Ascending aorta (tissue), 2 donors: ENCODE data around the gene CWF19L2. TPM values are rescaled to one million over a fixed set of nuclear protein-coding genes. Genes with fewer than 3 reads are reported as not detected.

Experiments used
- DNase-seq, 2 donors: peaks; one replicate each; pipeline ENCODE4 v3.0.0-alpha.2; 2019; ENCODE audit warnings: low spot score in 2 of 2
- H3K27ac ChIP-seq, 2 donors: fragments of 200-600 bp; sonication (generic); one replicate each; pipeline ENCODE4 v1.5.1; 2016 to 2017; ENCODE audit warnings: mild to moderate bottlenecking in 1 of 2
- H3K27me3 ChIP-seq: fragments of 200-600 bp; sonication (generic); one replicate; pipeline ENCODE4 v1.5.1; 2017
- H3K36me3 ChIP-seq, 2 donors: fragments of 200-600 bp; sonication (generic); one replicate each; pipeline ENCODE4 v1.5.1; 2016
- H3K4me1 ChIP-seq, 2 donors: fragments of 200-600 bp; sonication (generic); one replicate each; pipeline ENCODE4 v1.5.1; 2016 to 2017; ENCODE audit warnings: mild to moderate bottlenecking in 1 of 2
- H3K4me3 ChIP-seq, 2 donors: fragments of 200-600 bp; sonication (generic); one replicate each; pipeline ENCODE4 v1.5.1; 2016 to 2017; ENCODE audit warnings: mild to moderate bottlenecking in 1 of 2
- H3K9me3 ChIP-seq, 2 donors: fragments of 200-600 bp; sonication (generic); one replicate each; pipeline ENCODE4 v1.5.1; 2016
- intact Hi-C: fragments of 100-400 bp; cut with DNase I; formaldehyde crosslinking; loops from one replicate; pipeline ENCODE4 v1.15.1; 2023
- total RNA-seq: library from RNA; depleted of rRNA; stranded (reverse); fragments of >200 nt; gene quantifications from one replicate; pipeline ENCODE4 v1.1.0, GENCODE V29; 2016
- TF ChIP-seq, protein P1 (sequence below), 3 experiments: fragments of 200-600 bp in 2 of 3; fragments of 450-650 bp in 1 of 3; sonication (generic) in 2 of 3; IDR thresholded peaks; one replicate each; pipeline ENCODE4 v1.5.1; 2016 to 2019; ENCODE audit warnings: antibody characterized with exemption in 3 of 3, mild to moderate bottlenecking in 1 of 3, moderate library complexity in 1 of 3

Gene CWF19L2
- total RNA-seq, 1 donor from 2014 or later, result 10.2 TPM

DNA sequence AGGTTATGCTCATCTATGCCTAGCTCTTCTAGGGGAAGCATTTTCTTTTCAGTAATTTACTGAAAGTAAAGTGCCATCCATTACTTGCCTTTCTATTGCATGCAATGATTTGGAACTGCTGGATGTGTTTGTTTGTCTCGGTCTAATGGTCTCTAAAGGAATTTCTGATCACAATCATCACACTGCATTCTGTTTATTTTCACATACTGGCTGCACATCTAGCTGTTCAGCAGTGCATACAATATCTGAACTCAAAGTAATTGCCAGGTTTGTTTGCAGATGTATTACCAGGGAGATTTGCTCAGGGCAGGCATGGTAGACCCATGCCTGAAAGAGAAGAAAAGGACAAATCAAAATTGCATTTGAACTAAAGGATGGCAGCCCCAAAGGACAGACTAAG is 36.4 kb upstream of the CWF19L2 start:
- Histone ChIP-seq H3K9me3 (no peaks in the 10 kb centered on the region), H3K27ac (no peak overlapping the region), H3K36me3 (no peaks in the 10 kb centered on the region), H3K27me3 (no peaks in the 10 kb centered on the region), H3K4me3 (no peak overlapping the region), H3K4me1 (no peaks in the 10 kb centered on the region)
- TF ChIP-seq, protein P1, sequence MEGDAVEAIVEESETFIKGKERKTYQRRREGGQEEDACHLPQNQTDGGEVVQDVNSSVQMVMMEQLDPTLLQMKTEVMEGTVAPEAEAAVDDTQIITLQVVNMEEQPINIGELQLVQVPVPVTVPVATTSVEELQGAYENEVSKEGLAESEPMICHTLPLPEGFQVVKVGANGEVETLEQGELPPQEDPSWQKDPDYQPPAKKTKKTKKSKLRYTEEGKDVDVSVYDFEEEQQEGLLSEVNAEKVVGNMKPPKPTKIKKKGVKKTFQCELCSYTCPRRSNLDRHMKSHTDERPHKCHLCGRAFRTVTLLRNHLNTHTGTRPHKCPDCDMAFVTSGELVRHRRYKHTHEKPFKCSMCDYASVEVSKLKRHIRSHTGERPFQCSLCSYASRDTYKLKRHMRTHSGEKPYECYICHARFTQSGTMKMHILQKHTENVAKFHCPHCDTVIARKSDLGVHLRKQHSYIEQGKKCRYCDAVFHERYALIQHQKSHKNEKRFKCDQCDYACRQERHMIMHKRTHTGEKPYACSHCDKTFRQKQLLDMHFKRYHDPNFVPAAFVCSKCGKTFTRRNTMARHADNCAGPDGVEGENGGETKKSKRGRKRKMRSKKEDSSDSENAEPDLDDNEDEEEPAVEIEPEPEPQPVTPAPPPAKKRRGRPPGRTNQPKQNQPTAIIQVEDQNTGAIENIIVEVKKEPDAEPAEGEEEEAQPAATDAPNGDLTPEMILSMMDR (IDR thresholded peaks at IDR 0.05), result no peak
- DNase-seq, result no peak
- intact Hi-C loops, result no loop called here

DNA sequence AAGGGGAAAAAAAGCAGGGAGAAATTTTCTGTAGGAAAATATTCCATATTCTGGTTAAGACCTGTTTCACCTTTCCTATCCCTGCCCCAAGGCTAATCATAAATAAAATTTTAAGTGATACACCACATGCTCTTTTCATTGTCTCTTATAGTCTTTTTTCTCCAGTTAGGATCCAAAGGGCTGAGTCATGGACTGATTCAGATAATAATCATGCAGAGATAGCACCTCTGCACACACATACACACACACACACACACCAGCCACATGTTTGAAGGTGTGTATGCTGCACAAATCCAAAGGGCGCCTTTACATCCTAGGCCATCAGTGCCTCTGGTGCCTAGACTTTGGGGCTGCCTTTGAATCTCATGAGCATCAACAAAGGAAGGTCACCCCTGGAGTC is 35.5 kb upstream of the CWF19L2 start:
- Histone ChIP-seq H3K27me3 (no peaks in the 10 kb centered on the region), H3K4me1 (no peaks in the 10 kb centered on the region), H3K9me3 (no peaks in the 10 kb centered on the region), H3K36me3 (no peaks in the 10 kb centered on the region), H3K4me3 (no peak overlapping the region), H3K27ac (no peak overlapping the region)
- no peak for DNase-seq
- intact Hi-C loops, result no loop called here
- TF ChIP-seq, protein P1 (IDR thresholded peaks at IDR 0.05), result no peak

DNA sequence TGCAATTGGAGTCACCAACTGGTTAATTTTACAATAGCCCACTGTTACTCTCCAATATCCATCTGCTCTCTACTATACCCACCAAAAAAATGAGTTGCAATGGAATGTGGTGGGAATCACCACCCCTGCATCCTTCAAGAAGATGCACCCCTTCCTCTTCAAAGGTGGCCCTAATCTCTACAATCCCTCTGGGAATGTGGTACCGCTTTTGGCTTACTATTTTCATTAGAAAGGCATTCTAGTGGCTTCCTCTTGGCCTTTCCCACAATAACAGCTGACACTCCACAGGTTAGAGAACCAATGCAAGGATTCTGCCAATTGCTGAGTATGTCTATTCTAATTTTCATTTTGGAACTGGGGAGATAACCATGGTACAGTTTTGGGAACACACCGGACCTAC is 33.2 kb upstream of the CWF19L2 start:
- intact Hi-C loops, result no loop called here
- no peaks in the 10 kb centered on the region for H3K4me1 ChIP-seq
- no peak overlapping the region for H3K4me3 ChIP-seq
- TF ChIP-seq, protein P1 (IDR thresholded peaks at IDR 0.05), result no peak
- DNase-seq, result no peak
- no peak overlapping the region for H3K27ac ChIP-seq
- no peaks in the 10 kb centered on the region for H3K27me3 ChIP-seq
- H3K9me3 ChIP-seq, result no peaks in the 10 kb centered on the region
- no peaks in the 10 kb centered on the region for H3K36me3 ChIP-seq

DNA sequence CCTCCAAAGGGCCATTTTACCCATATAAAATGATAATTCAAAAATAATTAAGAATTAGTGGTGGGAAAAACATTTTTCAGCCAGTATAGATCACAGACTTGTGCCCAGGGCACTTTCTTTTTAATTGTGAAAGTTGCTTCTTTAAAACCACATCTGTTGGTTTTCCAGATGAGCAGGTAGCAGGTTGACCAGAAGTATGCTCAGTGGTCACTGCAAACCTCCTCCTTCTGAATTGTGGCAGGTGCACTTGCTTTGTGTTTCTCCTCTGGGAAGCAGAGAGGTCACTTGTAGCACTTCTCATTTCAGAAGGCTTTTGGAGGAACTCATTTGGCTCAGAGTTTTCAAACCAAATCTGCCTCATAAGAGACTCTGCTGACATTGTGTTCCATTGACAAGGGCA is 24.6 kb upstream of the CWF19L2 start:
- no peak for DNase-seq
- intact Hi-C loops, result no loop called here
- Histone ChIP-seq H3K9me3 (no peaks in the 10 kb centered on the region), H3K36me3 (no peaks in the 10 kb centered on the region), H3K4me1 (no peaks in the 10 kb centered on the region), H3K4me3 (no peak overlapping the region), H3K27ac (no peak overlapping the region), H3K27me3 (no peaks in the 10 kb centered on the region)
- TF ChIP-seq, protein P1 (IDR thresholded peaks at IDR 0.05), result no peak

DNA sequence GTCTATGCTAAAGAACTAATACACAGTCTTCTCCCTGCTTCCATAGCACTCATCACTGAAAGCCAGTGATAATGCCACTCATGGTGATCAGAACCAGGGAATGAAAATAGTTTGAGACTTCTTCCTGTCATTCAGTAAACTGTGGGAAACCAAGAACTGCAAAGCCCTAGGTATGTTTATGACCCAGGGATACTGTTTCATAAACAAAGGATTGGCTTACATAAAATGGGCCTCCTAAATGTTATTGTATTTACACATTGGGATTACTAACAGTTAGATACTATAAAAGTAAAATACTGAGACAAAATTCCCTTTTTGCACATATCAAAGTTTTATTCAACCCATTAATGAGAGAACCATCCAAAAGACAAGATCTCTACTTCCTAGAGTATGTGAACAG is 21.3 kb upstream of the CWF19L2 start:
- Histone ChIP-seq H3K4me3 (no peak overlapping the region), H3K27ac (no peak overlapping the region), H3K9me3 (no peaks in the 10 kb centered on the region), H3K27me3 (no peaks in the 10 kb centered on the region), H3K4me1 (no peaks in the 10 kb centered on the region), H3K36me3 (no peaks in the 10 kb centered on the region)
- TF ChIP-seq, protein P1 (IDR thresholded peaks at IDR 0.05), result no peak
- intact Hi-C loops, result no loop called here
- no peak for DNase-seq

DNA sequence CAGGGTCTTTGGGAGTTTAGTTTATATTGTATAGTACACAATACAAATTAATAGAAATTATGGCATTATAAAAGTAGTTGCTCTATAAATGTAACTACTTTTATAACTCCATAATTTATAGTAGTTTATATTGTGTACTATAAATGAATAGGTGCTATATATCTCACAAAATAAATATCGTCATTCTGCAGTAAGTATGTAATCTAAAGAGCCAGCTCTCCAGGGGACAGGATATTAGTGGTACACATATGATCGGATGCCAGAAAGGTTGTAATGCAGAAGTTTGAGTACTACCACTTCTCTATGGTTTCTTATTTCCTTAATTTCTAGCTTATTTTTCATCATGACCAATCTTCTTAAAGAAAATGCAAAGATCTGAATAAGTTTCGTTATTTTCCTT is 20.2 kb upstream of the CWF19L2 start:
- DNase-seq, result no peak
- TF ChIP-seq, protein P1 (IDR thresholded peaks at IDR 0.05), result no peak
- Histone ChIP-seq H3K36me3 (no peaks in the 10 kb centered on the region), H3K27me3 (no peaks in the 10 kb centered on the region), H3K27ac (no peak overlapping the region), H3K9me3 (no peaks in the 10 kb centered on the region), H3K4me1 (no peaks in the 10 kb centered on the region), H3K4me3 (no peak overlapping the region)
- intact Hi-C loops, result no loop called here
